GM12872 (cell line): ENCODE data around the gene SRSF7.

Experiments
- CTCF ChIP-seq: IDR thresholded peaks from 3 replicates; pipeline ENCODE4 v1.5.1; 2011; ENCODE audit warnings: low read depth, mild to moderate bottlenecking, low read length, moderate library complexity; ENCODE audit not compliant: insufficient read depth

The SRSF7 gene

GRCh38 chr2:38771632-38772031 is 20.5 kb upstream of the SRSF7 start:
- TF ChIP-seq CTCF: no peak

- no peak for TF ChIP-seq CTCF
Measured at GRCh38 chr2:38765551-38765950, 14.4 kb upstream of the SRSF7 start.

GRCh38 chr2:38765149-38765548 is 14.0 kb upstream of the SRSF7 start:
- no peak for TF ChIP-seq CTCF

GRCh38 chr2:38763728-38764127 is 12.6 kb upstream of the SRSF7 start:
- no peak for TF ChIP-seq CTCF

GRCh38 chr2:38763228-38763627 is 12.1 kb upstream of the SRSF7 start:
- TF ChIP-seq CTCF: no peak

- TF ChIP-seq CTCF: no peak
Measured at GRCh38 chr2:38754506-38754905, 3.3 kb upstream of the SRSF7 start.

GRCh38 chr2:38754049-38754448 is 2.9 kb upstream of the SRSF7 start:
- no peak for TF ChIP-seq CTCF
